Fibroblast of skin of back (primary cell): Measurements from ENCODE around the gene BCAS1.

Source experiments
- DNase-seq: peaks from one replicate; pipeline ENCODE4 v3.0.0-alpha.2; 2013

BCAS1 gene

DNA sequence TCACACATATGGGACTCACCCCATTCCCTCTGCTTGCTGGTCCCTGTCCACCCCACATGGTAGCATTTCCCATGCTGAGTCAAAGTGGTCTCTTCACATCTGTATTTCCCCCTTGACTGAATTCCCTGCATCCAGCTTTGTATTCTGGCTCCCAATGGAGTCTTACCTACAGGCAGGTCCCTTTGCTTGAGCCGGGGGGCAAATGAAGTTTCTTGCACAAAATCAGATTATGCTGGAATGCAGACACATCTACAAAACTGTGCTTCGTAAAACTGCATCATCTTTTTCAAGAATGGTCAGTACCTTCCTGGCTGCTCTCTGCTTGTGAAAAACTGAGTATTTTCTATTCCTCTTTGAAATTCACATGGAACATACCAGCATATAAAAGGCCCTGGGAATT is 32.1 kb upstream of the BCAS1 start:
- no peak for DNase-seq

DNA sequence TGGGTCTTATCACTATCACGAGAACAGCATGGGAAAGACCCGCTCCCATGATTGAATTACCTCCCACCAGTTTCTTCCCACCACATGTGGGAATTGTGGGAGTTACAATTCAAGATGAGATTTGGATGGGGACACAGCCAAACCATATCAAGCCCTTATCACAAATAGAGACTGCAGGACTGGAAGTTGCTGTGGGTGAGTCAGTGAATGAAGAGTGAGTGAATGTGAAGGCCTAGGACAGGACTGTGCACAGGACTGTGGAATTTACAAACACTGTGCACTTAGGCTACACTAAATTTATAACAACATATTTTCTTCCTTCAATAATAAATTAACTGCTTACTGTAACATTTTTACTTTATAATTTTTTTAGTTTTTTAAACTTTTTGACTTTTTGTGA is 30.2 kb upstream of the BCAS1 start:
- no peak for DNase-seq

DNA sequence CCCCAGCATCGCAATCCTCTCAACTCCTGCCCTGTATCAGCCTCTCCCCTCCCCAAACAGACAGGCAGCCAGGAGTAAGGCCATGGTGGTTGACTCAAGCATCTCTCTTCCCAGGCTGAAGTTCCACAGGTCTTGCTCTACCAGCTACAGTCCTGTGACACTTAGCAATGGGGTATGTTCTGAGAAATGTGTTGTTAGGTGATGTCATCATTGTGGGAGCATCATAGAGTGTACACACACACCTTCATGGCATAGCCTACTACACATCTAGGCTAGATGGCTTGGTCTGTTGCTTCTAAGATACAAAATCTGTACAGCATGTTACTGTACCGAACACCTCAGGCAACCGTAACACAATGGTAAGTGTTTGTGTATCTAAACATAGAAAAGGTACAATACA is 29.5 kb upstream of the BCAS1 start:
- DNase-seq, result no peak

DNA sequence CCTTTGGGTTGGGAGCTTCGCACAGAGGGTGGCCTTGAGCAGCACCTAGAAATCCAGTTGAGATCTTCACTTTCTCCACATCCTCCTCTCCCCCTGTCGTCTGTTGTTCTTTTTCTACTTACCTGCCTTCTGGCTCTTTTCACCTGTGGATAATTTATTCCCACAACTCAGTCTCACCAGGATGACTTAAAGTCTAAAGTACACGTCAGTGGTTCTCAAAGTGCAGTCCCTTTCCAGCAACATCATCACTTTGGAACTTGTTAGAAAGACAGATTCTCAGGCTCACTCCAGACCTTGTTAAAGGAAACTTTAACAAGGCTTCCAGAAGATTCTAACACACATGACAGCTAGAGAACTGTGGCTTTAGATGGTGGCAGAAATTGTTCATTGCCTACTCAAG is 27.7 kb upstream of the BCAS1 start:
- DNase-seq, result no peak

DNA sequence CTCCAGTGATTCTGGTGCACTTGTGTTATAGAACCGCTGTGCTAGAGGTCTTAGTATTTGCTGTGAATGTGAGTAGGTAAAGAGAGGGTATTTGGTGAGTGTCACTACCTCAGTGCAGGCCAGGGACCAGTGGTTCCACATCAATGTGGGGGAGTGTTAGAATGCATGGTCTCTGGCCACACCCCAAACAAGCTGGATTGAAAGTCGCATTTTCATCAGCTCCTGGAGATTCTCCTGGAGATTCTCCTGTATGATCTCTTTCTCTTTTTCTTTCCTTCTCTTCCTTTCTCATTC is 26.8 kb upstream of the BCAS1 start:
- DNase-seq, result no peak

DNA sequence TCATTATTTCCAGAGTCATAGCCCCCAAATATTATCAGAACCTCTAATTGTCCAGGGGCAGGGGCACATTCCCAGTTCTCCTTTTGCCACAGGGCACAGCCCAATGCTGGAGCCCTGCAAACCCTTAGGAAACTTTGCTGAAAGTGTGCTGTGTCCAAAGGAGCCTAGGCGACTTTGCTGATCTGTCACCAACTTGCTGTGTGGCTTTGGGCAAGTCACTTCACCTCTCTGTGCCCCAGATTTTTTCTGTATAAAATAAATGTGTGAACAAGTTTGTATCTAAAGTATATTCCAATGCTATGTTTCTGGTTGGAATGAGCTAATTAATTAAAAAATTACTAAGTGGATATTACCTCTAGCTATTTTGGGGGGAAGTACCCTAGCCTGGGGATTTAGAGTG is 25.4 kb upstream of the BCAS1 start:
- no peak for DNase-seq

DNA sequence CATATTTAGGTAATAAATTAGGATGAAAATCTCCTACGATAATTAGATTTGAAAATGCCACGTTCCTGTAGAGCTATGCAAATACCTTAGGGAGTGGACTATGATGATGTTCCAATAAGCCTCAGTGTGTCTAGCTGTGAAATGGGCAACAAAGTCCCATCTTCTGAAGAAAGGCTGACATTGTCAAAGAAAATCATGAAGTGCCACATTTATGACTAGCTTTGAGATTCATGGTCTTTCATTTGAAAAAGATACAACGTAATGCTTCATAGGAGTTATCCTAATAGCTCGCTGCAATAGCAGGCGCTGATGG is 23.8 kb upstream of the BCAS1 start:
- DNase-seq, result no peak

DNA sequence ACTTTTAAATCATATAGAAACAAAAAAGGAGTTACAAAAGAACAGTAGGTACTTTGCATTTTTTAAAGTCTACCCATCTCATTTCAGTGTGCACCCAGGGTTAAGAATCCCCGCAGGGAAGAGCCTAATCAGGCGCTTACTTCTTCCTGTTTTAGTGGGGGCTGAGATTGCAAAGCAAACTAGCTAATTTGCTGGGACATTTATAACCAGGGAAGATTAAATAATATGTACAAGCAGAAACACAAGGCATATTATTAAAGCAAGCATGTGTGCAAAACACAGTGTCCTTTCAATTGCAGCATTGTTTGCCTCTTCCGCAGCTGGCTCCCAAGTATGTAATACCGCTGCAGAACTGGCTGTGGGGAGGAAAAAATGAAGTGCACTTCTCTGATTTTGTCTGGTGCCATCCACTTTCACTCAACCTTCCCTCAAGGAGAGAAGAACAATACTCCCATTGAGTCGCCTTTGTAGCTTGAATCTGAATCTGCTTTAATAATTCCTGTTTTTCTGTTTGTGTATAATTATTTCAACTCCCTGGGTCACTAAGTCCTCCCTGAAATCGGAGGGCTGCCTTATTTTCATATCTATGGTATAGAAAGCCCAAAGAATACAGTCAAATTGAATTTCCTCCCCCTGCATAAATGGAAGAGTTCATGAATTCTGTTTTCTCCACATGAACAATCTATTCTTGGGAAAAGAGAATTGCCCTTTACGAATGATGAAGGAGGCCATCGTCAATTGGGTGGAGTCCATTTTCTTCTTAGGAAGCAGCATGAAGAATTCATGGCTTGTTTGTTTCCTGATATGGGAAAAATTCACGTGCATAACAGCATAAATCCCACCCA is 23.3 kb upstream of the BCAS1 start:
- DNase-seq, result no peak

DNA sequence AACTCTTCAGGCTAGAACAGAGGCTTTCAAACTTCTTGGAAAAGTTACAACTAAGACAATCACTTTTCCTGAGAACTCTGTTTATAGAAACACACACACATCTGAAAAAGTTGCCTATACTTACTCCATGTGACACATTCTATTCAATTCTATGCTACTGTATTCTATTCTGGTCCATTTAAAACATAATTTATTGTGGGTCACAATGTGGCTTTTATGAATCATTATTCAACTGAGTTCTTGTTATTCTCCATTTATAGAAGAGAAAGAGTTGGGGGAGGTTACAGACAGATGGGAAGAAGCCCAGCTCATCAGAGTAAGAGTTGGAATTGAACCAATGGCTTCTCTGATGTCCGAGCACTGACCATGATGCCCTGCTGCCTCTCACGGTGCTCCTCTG is 21.6 kb upstream of the BCAS1 start:
- no peak for DNase-seq

DNA sequence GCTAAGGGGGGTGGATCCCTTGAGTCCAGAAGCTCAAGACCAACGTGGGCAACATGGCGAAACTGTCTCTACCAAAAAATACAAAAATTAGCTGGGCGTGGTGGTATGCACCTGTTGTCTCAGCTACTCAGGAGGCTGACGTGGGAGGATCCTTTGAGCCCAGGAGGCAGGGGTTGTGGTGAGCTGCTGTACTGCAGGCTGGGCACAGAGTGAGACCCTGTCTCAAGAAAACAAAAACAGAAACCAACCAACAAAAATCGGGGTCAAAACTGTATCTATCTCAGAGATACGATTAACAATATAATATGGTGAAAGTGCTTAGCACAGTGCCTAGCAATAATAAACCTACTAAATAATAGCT is 20.7 kb upstream of the BCAS1 start:
- DNase-seq, result no peak

DNA sequence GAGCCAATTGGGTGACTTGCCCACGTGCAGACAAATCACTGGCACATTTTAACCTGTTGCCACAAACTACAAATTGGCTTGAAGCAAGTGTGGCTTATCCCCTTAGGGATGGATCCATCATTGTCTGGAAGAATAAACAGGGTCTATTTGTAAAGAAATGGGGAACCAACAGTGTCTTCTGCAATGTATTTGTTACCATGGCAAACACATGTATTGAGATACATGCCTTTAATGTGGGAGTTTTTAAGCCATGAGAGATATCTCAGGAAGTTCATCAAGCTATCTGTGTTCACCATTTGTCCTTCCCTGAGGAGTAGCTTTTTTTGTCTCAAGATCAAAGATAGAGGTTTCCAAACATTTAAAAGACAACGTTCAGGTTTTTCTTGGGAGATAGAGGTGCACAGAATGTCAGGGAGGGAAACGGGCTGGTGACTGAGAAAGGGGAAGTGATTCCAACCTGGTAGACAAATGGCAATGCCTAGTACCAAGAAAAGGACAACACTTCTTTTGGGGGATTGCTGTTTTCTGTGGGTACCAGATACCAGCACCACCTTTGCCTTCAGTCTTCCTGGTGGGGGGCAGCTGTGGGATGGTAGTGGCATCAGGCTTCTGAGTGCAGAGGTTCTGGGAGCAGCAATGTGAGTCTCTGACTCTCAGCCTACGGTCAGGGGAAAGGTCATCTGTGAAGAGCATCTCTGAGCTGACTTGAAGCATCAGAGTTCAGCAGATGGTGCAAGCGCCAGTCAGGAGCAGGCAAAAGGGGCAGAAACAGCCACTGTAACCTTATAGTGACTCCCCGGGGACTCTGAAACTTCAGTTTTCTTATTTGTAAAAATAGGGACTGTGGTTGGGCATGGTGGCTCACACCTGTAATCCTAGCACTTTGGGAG is 20.1 kb upstream of the BCAS1 start:
- no peak for DNase-seq

DNA sequence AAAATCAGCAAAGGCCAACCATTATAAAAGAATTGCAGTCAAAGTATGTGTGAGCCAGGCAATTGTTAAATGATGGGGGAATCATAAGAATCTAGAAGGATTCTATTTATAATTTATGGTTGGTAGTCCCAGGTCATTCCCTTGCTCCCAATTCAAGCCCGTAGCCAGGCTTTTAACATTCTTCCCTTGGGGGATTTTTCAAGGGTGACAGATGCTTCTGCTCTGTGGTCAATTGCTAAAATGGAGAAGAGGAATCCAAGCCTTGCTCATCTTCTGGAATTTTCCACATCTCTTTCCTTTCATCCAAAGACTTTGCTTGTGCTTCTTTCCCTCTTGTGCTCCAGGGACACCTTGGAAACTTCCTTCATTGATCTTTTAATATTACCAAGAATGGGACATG is 18.0 kb upstream of the BCAS1 start:
- DNase-seq, result peak; percentile 53

DNA sequence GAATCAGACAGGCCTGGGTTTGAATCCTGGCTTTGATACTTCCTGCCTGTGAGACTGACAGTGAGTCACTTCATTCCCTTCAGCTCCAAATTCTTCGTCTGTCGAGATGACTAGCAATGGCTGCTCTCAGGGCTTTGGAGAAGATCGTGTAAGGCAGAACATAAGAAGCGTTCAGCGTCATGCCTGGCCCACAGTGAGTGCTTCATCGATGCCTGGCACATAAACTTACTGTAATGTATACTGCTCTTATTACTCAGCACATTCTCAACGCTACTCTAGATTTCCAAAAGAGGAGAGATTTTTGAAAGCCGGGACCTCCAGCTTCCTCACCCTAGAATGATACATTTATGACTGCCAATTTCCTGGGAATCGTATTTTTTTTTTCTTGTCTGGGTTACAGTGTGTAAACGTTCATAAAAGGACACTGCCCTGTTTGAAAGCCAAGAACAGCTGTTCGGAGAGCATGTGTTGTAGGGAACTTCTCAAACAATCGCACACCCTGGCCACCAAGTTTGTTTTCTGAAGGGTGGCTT is 16.2 kb upstream of the BCAS1 start:
- DNase-seq, result peak; percentile 52

DNA sequence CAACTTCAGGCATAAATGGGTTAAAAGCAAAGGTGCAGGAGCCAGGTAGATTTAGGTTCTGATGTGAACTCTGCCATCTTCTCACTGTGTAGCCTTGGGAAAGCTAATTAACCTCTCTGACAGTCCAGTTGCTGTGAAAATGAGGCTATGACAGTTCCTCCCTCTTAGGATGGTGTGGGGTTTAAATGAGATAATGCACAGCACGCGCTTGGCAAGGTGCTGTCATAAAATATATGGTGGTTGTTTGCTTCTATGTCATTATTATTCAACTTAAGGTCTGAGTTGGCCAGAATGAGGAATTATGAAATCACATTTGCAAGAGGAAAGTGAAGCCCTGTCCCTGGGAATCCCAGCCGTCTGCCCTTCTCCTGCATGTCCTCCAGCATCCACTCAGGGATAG is 15.5 kb upstream of the BCAS1 start:
- DNase-seq, result no peak

DNA sequence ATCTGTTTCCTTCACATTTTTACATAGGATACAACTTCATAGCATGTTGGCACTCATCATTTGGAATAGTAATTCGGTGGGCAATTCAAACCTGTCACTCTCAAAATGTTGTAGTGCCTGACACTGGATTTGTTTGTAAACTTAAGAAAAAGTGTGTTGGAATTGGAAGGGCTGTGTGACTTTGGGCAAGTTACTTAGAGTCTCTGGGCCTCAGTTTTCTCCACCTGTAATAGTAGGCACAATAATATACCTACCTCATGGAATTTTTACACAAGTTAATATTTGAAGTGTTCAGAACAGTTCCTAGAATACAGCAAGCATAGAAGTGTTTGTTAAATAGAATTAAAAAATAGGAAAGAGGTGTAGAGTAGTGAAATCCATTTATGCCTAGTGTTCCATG is 15.0 kb upstream of the BCAS1 start:
- no peak for DNase-seq

DNA sequence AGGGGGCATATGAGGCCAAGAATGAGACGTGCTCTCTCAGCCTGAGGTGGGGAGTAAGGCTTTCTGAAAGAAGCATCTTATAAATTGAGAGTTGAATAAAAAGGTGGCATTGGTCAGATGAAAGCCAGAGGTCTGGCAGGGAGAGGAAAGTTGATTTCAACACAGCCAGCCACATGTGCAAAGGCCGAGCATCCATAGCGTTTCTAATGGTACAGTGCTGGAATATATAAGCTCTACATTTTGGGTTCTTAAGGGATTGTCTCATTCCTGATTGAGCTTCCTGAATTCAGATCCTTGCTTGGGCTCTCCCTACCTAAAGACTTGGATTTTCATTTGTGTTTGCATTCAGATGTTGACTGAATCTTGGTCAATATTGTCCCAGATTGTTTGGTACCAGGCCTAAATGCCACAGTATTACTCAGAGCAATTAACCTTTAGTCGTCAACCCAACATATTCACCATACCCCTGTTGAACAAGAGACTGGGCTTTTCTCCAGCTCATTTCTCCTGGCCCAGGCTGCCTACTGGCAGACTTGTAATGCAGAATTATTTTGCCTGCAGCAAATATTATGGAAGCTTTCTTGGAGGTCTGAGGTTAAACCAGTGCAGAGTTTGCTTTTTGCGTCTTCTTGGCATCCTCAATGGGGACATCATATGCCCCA is 14.5 kb upstream of the BCAS1 start:
- DNase-seq, result no peak

DNA sequence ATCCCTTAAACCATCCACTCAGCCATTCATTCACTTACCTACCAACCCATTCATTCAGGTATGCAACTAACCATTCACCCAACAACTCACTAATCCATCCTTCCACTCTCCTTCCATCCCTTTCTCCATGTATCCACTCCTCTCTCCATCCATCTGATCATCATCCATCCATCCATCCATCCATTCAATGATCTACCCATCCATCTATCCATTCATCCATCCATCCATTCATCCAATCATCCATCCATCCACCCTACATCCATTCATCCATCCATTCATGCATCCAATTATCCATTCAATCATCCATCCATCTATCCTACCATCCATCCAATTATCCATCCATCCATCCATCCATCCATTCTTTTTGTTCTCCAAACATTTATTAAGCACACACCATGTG is 13.8 kb upstream of the BCAS1 start:
- DNase-seq, result no peak

DNA sequence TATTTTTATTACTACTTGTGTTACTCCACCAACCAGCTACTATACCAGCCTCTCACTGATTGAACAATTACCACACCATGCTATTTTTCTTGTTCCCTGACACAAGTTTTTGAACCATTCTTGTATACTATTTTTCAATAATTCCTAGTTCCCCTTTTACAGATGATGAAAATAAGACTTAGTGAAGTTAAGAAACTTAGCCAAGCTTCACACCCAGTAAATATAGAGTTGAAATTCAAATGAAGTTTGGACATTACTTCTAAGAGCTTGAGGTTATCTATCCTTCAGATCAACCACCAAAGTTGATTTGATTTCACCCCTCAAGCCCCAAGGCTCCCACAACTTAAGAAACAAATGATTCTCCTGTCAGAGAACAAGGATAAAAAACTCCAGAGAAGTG is 13.1 kb upstream of the BCAS1 start:
- no peak for DNase-seq

DNA sequence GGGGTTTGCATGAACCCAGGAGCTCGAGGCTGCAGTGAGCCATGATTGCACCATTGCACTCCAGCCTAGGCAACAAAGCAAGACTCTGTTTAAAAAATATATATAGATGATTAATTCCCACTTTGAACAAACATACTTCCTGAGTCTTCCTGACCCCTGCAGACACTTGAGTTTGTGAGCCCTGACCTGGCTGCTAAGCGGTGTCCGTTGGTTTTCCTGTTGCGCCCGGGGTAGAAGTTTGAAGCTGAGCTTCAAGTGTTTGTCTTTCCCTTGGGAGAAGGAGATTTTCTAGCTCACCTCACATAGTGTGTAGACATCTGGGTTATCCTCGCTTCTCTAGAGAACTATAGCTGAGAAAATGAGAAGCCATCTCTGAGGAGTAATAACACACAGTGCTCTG is 11.7 kb upstream of the BCAS1 start:
- DNase-seq, result no peak

DNA sequence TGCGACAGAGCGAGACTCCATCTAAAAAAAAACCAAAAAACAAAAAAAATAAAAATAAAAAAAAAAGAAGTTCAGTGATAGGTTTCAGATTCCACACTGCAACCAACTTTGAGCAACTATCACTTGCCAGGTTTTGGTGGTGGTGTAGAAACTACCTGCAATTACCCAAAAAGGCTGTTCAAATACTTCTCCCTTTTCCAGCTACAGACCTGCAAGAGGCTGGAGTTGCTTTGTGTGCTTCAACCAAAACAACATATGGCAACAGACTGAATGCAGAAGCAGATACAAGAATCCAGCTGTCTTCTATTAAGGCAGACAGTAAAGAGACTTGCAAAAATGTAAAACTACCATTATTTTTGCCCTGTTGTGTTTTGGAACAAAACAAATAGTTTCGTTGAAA is 9.3 kb upstream of the BCAS1 start:
- no peak for DNase-seq

DNA sequence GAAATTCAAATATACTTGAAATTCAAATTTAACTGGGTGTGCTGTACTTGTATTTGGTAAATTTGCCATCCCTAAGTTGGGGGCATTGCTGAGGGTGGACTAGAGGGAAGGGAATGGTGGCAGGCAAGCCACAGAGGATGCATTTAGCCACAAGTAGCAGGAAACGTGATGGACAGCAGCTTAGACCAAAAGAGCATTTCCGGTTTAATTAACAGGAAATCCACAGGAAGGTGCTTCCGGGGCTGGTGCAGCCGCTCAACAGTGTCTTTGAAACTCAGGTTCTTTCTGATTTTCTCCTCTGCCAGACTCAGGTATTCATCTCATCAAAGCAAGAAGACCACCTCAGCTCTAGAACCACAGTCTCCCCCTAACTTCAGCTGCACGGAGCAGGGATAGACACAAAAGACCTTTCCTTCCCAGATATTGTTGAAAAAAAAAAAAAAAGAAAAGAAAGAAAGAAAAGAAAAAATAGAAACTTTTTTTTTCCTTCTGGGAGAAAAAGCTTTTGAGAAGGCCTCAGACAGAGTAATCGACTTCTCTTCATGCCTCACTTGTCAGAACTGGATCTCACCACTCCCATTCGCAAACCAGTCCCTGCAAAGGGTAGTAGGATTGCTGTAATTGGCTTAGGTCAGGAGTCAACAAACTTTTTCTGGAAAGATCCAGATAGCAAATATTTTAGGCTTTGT is 8.0 kb upstream of the BCAS1 start:
- no peak for DNase-seq

DNA sequence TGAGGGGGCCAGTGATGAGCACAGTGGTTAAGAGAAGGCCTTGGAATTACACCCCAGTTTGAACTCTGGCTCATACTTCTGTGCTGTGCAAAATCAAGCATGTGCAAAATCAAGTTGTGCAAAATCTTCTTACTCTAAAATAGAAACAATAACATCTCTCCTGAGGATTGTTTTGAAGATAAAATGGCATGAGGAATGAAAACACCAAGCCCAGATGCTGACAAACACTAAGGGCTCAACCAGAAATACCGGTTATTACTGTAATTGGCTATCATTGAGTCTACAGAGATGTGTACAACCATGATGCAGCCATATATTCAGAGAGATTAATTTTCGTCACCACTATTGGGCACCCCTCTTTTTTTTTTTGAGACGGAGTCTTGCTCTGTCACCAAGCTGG is 5.9 kb upstream of the BCAS1 start:
- DNase-seq, result no peak

DNA sequence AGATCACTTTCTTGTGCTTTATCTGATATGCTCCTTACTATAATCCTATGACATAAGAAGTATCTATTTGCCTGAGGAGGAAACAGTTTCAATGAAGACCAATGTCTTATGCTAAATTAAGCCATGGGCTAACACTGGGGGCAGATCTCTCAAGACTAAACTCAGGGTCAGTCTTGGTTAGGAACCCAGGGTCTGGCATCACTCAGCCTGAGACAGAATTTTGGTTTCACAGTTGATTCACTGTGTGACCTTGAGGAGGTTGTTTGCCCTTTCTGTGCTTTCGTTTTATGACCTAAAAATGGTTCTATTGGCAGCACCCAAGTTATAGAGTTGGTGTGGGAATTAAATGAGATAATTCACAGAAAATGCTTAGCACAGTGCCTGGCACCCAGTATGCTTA is 4.9 kb upstream of the BCAS1 start:
- no peak for DNase-seq
